GM23338 (cell line): ENCODE measurements around the gene RBM19.

Experiments
- EZH2 ChIP-seq: fragments of 200-600 bp; sonication (generic); IDR thresholded peaks from one replicate; pipeline ENCODE4 v1.8.0; 2017; ENCODE audit warnings: antibody characterized with exemption, mild to moderate bottlenecking, low read depth; ENCODE audit not compliant: unreplicated experiment
- NANOG ChIP-seq: IDR thresholded peaks from 2 replicates; pipeline ENCODE4 v1.6.1; 2016; ENCODE audit warnings: antibody characterized with exemption, borderline replicate concordance
- TF ChIP-seq, protein P1 (sequence below), 2 experiments: fragments of 200-600 bp in 1 of 2; sonication (generic) in 1 of 2; conservative IDR thresholded peaks; 2 replicates each; pipeline versions ENCODE4 v1.5.1 to v1.6.1; 2016 to 2017; ENCODE audit warnings: antibody characterized with exemption in 2 of 2, low read depth in 2 of 2, mild to moderate bottlenecking in 2 of 2, moderate library complexity in 1 of 2
- TF ChIP-seq, protein P2 (sequence below): IDR thresholded peaks from one replicate; pipeline ENCODE4 v1.6.1; 2018; ENCODE audit warnings: antibody characterized with exemption; ENCODE audit not compliant: unreplicated experiment

DNA sequence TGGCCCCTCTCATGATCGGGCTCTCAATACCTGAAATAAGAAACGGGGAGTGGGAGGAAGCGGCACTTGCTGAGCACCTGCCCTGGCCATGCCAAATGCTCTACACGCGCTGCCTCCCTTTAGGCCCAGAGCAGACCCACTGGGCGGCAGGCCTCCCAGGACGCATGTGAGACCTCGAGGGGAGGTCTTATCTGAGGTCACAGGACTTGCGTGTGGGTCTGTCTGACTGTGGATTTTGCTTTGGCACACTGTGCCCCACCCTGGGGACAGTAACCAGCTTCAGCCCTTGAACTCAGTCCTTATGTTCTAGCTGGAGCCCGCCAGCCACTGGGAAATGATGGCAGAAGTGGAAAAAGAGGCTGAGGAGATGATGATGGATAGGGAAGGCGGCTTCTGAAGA lies 91.8 kb downstream of the RBM19 start:
- TF ChIP-seq, protein P1, sequence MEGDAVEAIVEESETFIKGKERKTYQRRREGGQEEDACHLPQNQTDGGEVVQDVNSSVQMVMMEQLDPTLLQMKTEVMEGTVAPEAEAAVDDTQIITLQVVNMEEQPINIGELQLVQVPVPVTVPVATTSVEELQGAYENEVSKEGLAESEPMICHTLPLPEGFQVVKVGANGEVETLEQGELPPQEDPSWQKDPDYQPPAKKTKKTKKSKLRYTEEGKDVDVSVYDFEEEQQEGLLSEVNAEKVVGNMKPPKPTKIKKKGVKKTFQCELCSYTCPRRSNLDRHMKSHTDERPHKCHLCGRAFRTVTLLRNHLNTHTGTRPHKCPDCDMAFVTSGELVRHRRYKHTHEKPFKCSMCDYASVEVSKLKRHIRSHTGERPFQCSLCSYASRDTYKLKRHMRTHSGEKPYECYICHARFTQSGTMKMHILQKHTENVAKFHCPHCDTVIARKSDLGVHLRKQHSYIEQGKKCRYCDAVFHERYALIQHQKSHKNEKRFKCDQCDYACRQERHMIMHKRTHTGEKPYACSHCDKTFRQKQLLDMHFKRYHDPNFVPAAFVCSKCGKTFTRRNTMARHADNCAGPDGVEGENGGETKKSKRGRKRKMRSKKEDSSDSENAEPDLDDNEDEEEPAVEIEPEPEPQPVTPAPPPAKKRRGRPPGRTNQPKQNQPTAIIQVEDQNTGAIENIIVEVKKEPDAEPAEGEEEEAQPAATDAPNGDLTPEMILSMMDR (conservative IDR thresholded peaks at IDR 0.05; ENCODE audit: low read depth in 2 of 2) = no peak
- no peak for TF ChIP-seq NANOG
- no peak for TF ChIP-seq EZH2
- TF ChIP-seq, protein P2, sequence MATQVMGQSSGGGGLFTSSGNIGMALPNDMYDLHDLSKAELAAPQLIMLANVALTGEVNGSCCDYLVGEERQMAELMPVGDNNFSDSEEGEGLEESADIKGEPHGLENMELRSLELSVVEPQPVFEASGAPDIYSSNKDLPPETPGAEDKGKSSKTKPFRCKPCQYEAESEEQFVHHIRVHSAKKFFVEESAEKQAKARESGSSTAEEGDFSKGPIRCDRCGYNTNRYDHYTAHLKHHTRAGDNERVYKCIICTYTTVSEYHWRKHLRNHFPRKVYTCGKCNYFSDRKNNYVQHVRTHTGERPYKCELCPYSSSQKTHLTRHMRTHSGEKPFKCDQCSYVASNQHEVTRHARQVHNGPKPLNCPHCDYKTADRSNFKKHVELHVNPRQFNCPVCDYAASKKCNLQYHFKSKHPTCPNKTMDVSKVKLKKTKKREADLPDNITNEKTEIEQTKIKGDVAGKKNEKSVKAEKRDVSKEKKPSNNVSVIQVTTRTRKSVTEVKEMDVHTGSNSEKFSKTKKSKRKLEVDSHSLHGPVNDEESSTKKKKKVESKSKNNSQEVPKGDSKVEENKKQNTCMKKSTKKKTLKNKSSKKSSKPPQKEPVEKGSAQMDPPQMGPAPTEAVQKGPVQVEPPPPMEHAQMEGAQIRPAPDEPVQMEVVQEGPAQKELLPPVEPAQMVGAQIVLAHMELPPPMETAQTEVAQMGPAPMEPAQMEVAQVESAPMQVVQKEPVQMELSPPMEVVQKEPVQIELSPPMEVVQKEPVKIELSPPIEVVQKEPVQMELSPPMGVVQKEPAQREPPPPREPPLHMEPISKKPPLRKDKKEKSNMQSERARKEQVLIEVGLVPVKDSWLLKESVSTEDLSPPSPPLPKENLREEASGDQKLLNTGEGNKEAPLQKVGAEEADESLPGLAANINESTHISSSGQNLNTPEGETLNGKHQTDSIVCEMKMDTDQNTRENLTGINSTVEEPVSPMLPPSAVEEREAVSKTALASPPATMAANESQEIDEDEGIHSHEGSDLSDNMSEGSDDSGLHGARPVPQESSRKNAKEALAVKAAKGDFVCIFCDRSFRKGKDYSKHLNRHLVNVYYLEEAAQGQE = no peak
